ENCODE measurements around the gene RYR2. TPM values are rescaled to one million over a fixed set of nuclear protein-coding genes. Genes with fewer than 3 reads are reported as not detected.
A peak's percentile ranks its signal among the peaks of the same experiment; 100 is the strongest.
"Not testable (repeated sequence)": the region's sequence is repeated elsewhere in the genome, so short reads cannot be mapped to it uniquely, and the experiment has no call there.

The RYR2 gene
- total RNA-seq, 1 experiment from 2014 or later = 2.3 TPM

GRCh38 chr1:237249120-237249519 lies 207.1 kb downstream of the RYR2 start:
- DNase-seq (ENCODE audit: low spot score) = no peak

- no peak for DNase-seq (ENCODE audit: low spot score)
These were observed 208.1 kb downstream of the RYR2 start for GRCh38 chr1:237250055-237250454.

GRCh38 chr1:237255071-237255470 lies 213.1 kb downstream of the RYR2 start:
- DNase-seq (ENCODE audit: low spot score) = no peak

- DNase-seq (ENCODE audit: low spot score) = no peak
These were observed 216.9 kb downstream of the RYR2 start for GRCh38 chr1:237258871-237259270.

GRCh38 chr1:237261198-237261597 lies 219.2 kb downstream of the RYR2 start:
- DNase-seq (ENCODE audit: low spot score) = no peak

- no peak for DNase-seq (ENCODE audit: low spot score)
These were observed 225.8 kb downstream of the RYR2 start for GRCh38 chr1:237267743-237268142.

GRCh38 chr1:237269938-237270337 lies 228.0 kb downstream of the RYR2 start:
- DNase-seq (ENCODE audit: low spot score) = no peak

GRCh38 chr1:237270353-237270752 lies 228.4 kb downstream of the RYR2 start:
- DNase-seq (ENCODE audit: low spot score) = no peak

- not testable (repeated sequence) for DNase-seq (ENCODE audit: low spot score)
These were observed 236.0 kb downstream of the RYR2 start for GRCh38 chr1:237277994-237278393.

- no peak for DNase-seq (ENCODE audit: low spot score)
These were observed 237.6 kb downstream of the RYR2 start for GRCh38 chr1:237279629-237280028.

GRCh38 chr1:237281481-237281880 lies 239.5 kb downstream of the RYR2 start:
- no peak for DNase-seq (ENCODE audit: low spot score)

GRCh38 chr1:237282208-237282783 lies 240.3 kb downstream of the RYR2 start:
- no peak for DNase-seq (ENCODE audit: low spot score)

- no peak for DNase-seq (ENCODE audit: low spot score)
These were observed 246.0 kb downstream of the RYR2 start for GRCh38 chr1:237287876-237288521.

- DNase-seq (ENCODE audit: low spot score) = no peak
These were observed 251.8 kb downstream of the RYR2 start for GRCh38 chr1:237293804-237294203.

- DNase-seq (ENCODE audit: low spot score) = no peak
These were observed 254.9 kb downstream of the RYR2 start for GRCh38 chr1:237296861-237297260.

- DNase-seq (ENCODE audit: low spot score) = no peak
These were observed 258.7 kb downstream of the RYR2 start for GRCh38 chr1:237300642-237301041.

- DNase-seq (ENCODE audit: low spot score) = no peak
These were observed 261.9 kb downstream of the RYR2 start for GRCh38 chr1:237303929-237304328.

GRCh38 chr1:237306726-237307125 lies 264.7 kb downstream of the RYR2 start:
- no peak for DNase-seq (ENCODE audit: low spot score)

- no peak for DNase-seq (ENCODE audit: low spot score)
These were observed 267.7 kb downstream of the RYR2 start for GRCh38 chr1:237309595-237310118.

GRCh38 chr1:237316352-237316751 lies 274.4 kb downstream of the RYR2 start:
- DNase-seq (ENCODE audit: low spot score) = no peak

- DNase-seq (ENCODE audit: low spot score) = no peak
These were observed 276.8 kb downstream of the RYR2 start for GRCh38 chr1:237318748-237319147.

GRCh38 chr1:237320890-237321289 lies 278.9 kb downstream of the RYR2 start:
- DNase-seq (ENCODE audit: low spot score) = no peak

- DNase-seq (ENCODE audit: low spot score) = no peak
These were observed 282.2 kb downstream of the RYR2 start for GRCh38 chr1:237324226-237324625.

GRCh38 chr1:237327061-237327460 lies 285.1 kb downstream of the RYR2 start:
- DNase-seq (ENCODE audit: low spot score) = peak; percentile 9
